Measurements from ENCODE around the gene PTPRD.

- TF ChIP-seq EP300 (IDR thresholded peaks at IDR 0.05): no peak
- no peak for TF ChIP-seq CTCF (IDR thresholded peaks at IDR 0.05)
Measured at GRCh38 chr9:8391132-8391531, 2221.7 kb downstream of the PTPRD start.

All from ovary (tissue), 3 donors.